ENCODE measurements around the gene KIAA0753.

Gene KIAA0753

GRCh38 chr17:6677158-6677831 is 36.8 kb upstream of the KIAA0753 start:
- DNase-seq, result peak; percentile 43
- H4K20me1 ChIP-seq (ENCODE audit: insufficient read depth, low read length), result no peaks in the 10 kb centered on the region
- H3K79me2 ChIP-seq (ENCODE audit: low read length), result no peaks in the 10 kb centered on the region
- peaks cover 42% of the 10 kb centered on the region for H3K27me3 ChIP-seq (replicated peaks; ENCODE audit: insufficient read depth, low read length)
- no peak overlapping the region for H3K9ac ChIP-seq (ENCODE audit: low read length)
- TF ChIP-seq CTCF (IDR thresholded peaks at IDR 0.05; ENCODE audit: low read length), result no peak
- TF ChIP-seq EZH2 (optimal IDR thresholded peaks at IDR 0.05; ENCODE audit: low read depth, low read length), result no peak
- TF ChIP-seq EZH2phosphoT487 (IDR thresholded peaks at IDR 0.05; ENCODE audit: low read length), result no peak
- H3K9me2 ChIP-seq (replicated peaks; ENCODE audit: insufficient read depth, low read length), result no peaks in the 10 kb centered on the region
- no peak overlapping the region for H3K27ac ChIP-seq (ENCODE audit: low read length)
- H3K36me3 ChIP-seq (replicated peaks; ENCODE audit: insufficient read depth, low read length), result no peaks in the 10 kb centered on the region
- no peak overlapping the region for H3K4me2 ChIP-seq (ENCODE audit: low read depth, low read length)
- H3K4me3 ChIP-seq (ENCODE audit: low read length), result no peak overlapping the region
- peaks cover 10% of the 10 kb centered on the region; the same call in 1 of the 2 replicates for H3K4me1 ChIP-seq (ENCODE audit: low read length)
- H2AFZ ChIP-seq (ENCODE audit: low read length), result no peak overlapping the region
- no peaks in the 10 kb centered on the region for H3F3A ChIP-seq (ENCODE audit: insufficient read depth, low read length)
- H3K9me3 ChIP-seq (replicated peaks; ENCODE audit: insufficient read depth, low read length), result no peaks in the 10 kb centered on the region

GRCh38 chr17:6676802-6677157 is 36.3 kb upstream of the KIAA0753 start:
- Histone ChIP-seq H3F3A (ENCODE audit: insufficient read depth, low read length) (no peaks in the 10 kb centered on the region), H4K20me1 (ENCODE audit: insufficient read depth, low read length) (no peaks in the 10 kb centered on the region), H3K27ac (ENCODE audit: low read length) (no peak overlapping the region), H3K79me2 (ENCODE audit: low read length) (no peaks in the 10 kb centered on the region), H3K36me3 (replicated peaks; ENCODE audit: insufficient read depth, low read length) (no peaks in the 10 kb centered on the region), H3K4me2 (ENCODE audit: low read depth, low read length) (no peak overlapping the region), H3K9me2 (replicated peaks; ENCODE audit: insufficient read depth, low read length) (no peaks in the 10 kb centered on the region), H2AFZ (ENCODE audit: low read length) (no peak overlapping the region), H3K27me3 (replicated peaks; ENCODE audit: insufficient read depth, low read length) (peaks cover 37% of the 10 kb centered on the region), H3K4me1 (ENCODE audit: low read length) (peaks cover 10% of the 10 kb centered on the region; the same call in 1 of the 2 replicates), H3K9me3 (replicated peaks; ENCODE audit: insufficient read depth, low read length) (no peaks in the 10 kb centered on the region), H3K9ac (ENCODE audit: low read length) (no peak overlapping the region), H3K4me3 (ENCODE audit: low read length) (no peak overlapping the region)
- no peak for TF ChIP-seq CTCF (IDR thresholded peaks at IDR 0.05; ENCODE audit: low read length)
- TF ChIP-seq EZH2phosphoT487 (IDR thresholded peaks at IDR 0.05; ENCODE audit: low read length), result no peak
- no peak for TF ChIP-seq EZH2 (optimal IDR thresholded peaks at IDR 0.05; ENCODE audit: low read depth, low read length)
- no peak for DNase-seq

GRCh38 chr17:6675201-6675825 is 34.8 kb upstream of the KIAA0753 start:
- H3K9me3 ChIP-seq (replicated peaks; ENCODE audit: insufficient read depth, low read length), result no peaks in the 10 kb centered on the region
- H2AFZ ChIP-seq (ENCODE audit: low read length), result no peak overlapping the region
- H4K20me1 ChIP-seq (ENCODE audit: insufficient read depth, low read length), result no peaks in the 10 kb centered on the region
- H3K27me3 ChIP-seq (replicated peaks; ENCODE audit: insufficient read depth, low read length), result peaks cover 30% of the 10 kb centered on the region
- no peaks in the 10 kb centered on the region for H3K9me2 ChIP-seq (replicated peaks; ENCODE audit: insufficient read depth, low read length)
- TF ChIP-seq EZH2 (optimal IDR thresholded peaks at IDR 0.05; ENCODE audit: low read depth, low read length) (no peak), CTCF (IDR thresholded peaks at IDR 0.05; ENCODE audit: low read length) (no peak), EZH2phosphoT487 (IDR thresholded peaks at IDR 0.05; ENCODE audit: low read length) (no peak)
- no peak overlapping the region for H3K9ac ChIP-seq (ENCODE audit: low read length)
- no peaks in the 10 kb centered on the region for H3K79me2 ChIP-seq (ENCODE audit: low read length)
- DNase-seq, result no peak
- no peaks in the 10 kb centered on the region for H3K36me3 ChIP-seq (replicated peaks; ENCODE audit: insufficient read depth, low read length)
- no peaks in the 10 kb centered on the region for H3F3A ChIP-seq (ENCODE audit: insufficient read depth, low read length)
- H3K4me3 ChIP-seq (ENCODE audit: low read length), result no peak overlapping the region
- H3K4me1 ChIP-seq (ENCODE audit: low read length), result peaks cover 10% of the 10 kb centered on the region; the same call in 1 of the 2 replicates
- no peak overlapping the region for H3K4me2 ChIP-seq (ENCODE audit: low read depth, low read length)
- no peak overlapping the region for H3K27ac ChIP-seq (ENCODE audit: low read length)

Data from MM.1S (cell line).